Measurements from ENCODE around the gene ANKRD33B.
"Not testable (repeated sequence)": the region's sequence is repeated elsewhere in the genome, so short reads cannot be mapped to it uniquely, and the experiment has no call there.

DNA sequence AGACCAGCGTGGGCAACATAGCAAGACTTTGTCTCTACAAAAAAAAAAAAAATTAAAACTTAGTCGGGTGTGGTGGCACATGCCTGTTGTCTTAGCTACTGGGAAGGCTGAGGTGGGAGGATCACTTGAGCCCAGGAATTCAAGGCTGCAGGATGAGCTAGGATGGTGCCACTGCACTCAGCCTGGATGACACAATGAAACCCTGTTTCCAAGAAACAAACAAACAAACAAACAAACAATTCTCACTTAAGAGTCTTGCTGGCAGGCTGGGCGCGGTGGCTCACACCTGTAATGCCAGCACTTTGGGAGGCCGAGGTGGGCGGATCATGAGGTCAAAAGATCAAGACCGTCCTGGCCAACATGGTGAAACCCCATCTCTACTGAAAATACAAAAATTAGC is 11.0 kb downstream of the ANKRD33B start:
- TF ChIP-seq, protein P1, sequence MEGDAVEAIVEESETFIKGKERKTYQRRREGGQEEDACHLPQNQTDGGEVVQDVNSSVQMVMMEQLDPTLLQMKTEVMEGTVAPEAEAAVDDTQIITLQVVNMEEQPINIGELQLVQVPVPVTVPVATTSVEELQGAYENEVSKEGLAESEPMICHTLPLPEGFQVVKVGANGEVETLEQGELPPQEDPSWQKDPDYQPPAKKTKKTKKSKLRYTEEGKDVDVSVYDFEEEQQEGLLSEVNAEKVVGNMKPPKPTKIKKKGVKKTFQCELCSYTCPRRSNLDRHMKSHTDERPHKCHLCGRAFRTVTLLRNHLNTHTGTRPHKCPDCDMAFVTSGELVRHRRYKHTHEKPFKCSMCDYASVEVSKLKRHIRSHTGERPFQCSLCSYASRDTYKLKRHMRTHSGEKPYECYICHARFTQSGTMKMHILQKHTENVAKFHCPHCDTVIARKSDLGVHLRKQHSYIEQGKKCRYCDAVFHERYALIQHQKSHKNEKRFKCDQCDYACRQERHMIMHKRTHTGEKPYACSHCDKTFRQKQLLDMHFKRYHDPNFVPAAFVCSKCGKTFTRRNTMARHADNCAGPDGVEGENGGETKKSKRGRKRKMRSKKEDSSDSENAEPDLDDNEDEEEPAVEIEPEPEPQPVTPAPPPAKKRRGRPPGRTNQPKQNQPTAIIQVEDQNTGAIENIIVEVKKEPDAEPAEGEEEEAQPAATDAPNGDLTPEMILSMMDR (IDR thresholded peaks at IDR 0.05), result not testable (repeated sequence)
- not testable (repeated sequence) for TF ChIP-seq EP300 (IDR thresholded peaks at IDR 0.05)

All from suprapubic skin (tissue), 3 donors.